Measurements from ENCODE around the gene ASPHD1. TPM values are rescaled to one million over a fixed set of nuclear protein-coding genes. Genes with fewer than 3 reads are reported as not detected.

ASPHD1 gene
- total RNA-seq, 2 donors from 2014 or later, result 4.7 to 8.2 TPM

DNA sequence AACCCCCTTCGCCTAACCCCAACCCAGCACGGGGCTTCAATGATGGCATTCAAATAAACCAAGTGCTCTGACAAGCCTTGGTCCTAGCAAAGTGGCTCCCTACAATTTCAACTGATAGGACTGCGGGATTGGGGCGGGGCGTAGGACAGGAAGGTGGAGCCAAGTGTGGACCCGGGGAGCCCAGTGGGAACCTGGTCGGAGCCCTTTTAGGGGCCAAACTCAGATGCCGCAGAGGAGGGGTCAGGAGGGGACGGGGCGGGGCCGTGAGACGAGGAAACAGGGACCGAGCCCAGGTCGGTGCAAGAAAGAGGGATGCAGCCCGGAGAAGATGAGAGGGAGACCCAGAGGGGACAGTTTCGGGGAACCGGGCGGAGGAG, 24.1 kb upstream of the ASPHD1 start:
- Histone ChIP-seq H3K27me3 (no peaks in the 10 kb centered on the region), H3K4me3 (no peak overlapping the region), H3K27ac (no peak overlapping the region), H3K36me3 (replicated peaks in 1 of 2; ENCODE audit: insufficient read depth in 1 of 2, low read depth in 2 of 2) (no peaks in the 10 kb centered on the region), H3K9me3 (no peaks in the 10 kb centered on the region), H3K4me1 (peaks cover 4% of the 10 kb centered on the region)
- TF ChIP-seq CTCF (IDR thresholded peaks at IDR 0.05), result no peak
- no peak for TF ChIP-seq POLR2A (IDR thresholded peaks at IDR 0.05)
- no peak for DNase-seq
- intact Hi-C loops (cut with DNase I), result no loop called here
- WGBS, 2 donors, result 49 to 80% methylated on average over 18 of the region's 18 CpGs
- no peak for ATAC-seq

GRCh38 chr16:29876594-29877249, 23.6 kb upstream of the ASPHD1 start:
- no peak for DNase-seq
- Histone ChIP-seq H3K27ac (no peak overlapping the region), H3K36me3 (replicated peaks in 1 of 2; ENCODE audit: insufficient read depth in 1 of 2, low read depth in 2 of 2) (no peaks in the 10 kb centered on the region), H3K9me3 (no peaks in the 10 kb centered on the region), H3K4me1 (peaks cover 5% of the 10 kb centered on the region), H3K4me3 (no peak overlapping the region), H3K27me3 (no peaks in the 10 kb centered on the region)
- intact Hi-C loops (cut with DNase I), result no loop called here
- TF ChIP-seq CTCF (IDR thresholded peaks at IDR 0.05) (no peak), POLR2A (IDR thresholded peaks at IDR 0.05) (no peak)
- 46 to 55% methylated on average over 20 to 44 of the region's 45 CpGs for WGBS, 2 donors
- no peak for ATAC-seq

GRCh38 chr16:29877266-29877961, 22.9 kb upstream of the ASPHD1 start:
- peaks cover 5% of the 10 kb centered on the region for H3K4me1 ChIP-seq
- no peaks in the 10 kb centered on the region for H3K27me3 ChIP-seq
- no peak overlapping the region for H3K27ac ChIP-seq
- WGBS, 2 donors, result 42 to 43% methylated on average over 16 to 18 of the region's 28 CpGs
- DNase-seq, result peak in 1 of 4 donors; percentile 37
- no peak for TF ChIP-seq POLR2A (IDR thresholded peaks at IDR 0.05)
- H3K4me3 ChIP-seq, result no peak overlapping the region
- H3K9me3 ChIP-seq, result no peaks in the 10 kb centered on the region
- ATAC-seq, result no peak
- no peaks in the 10 kb centered on the region for H3K36me3 ChIP-seq (replicated peaks in 1 of 2; ENCODE audit: insufficient read depth in 1 of 2, low read depth in 2 of 2)
- intact Hi-C loops (cut with DNase I), result no loop called here

GRCh38 chr16:29878172-29878571, 22.1 kb upstream of the ASPHD1 start:
- Histone ChIP-seq H3K4me1 (peaks cover 5% of the 10 kb centered on the region), H3K36me3 (replicated peaks in 1 of 2; ENCODE audit: insufficient read depth in 1 of 2, low read depth in 2 of 2) (no peaks in the 10 kb centered on the region), H3K27ac (no peak overlapping the region), H3K4me3 (no peak overlapping the region), H3K9me3 (no peaks in the 10 kb centered on the region), H3K27me3 (no peaks in the 10 kb centered on the region)
- intact Hi-C loops (cut with DNase I), result no loop called here
- DNase-seq (no peak), ATAC-seq (no peak)
- TF ChIP-seq CTCF (IDR thresholded peaks at IDR 0.05) (no peak), POLR2A (IDR thresholded peaks at IDR 0.05) (no peak)
- WGBS, 2 donors, result 94 to 99% methylated on average over 7 to 14 of the region's 14 CpGs

- intact Hi-C loops (cut with DNase I), result no loop called here
- no peak for DNase-seq
- ATAC-seq, result no peak
- Histone ChIP-seq H3K4me3 (no peak overlapping the region), H3K9me3 (no peaks in the 10 kb centered on the region), H3K27me3 (no peaks in the 10 kb centered on the region), H3K27ac (no peak overlapping the region), H3K4me1 (peaks cover 5% of the 10 kb centered on the region), H3K36me3 (replicated peaks in 1 of 2; ENCODE audit: insufficient read depth in 1 of 2, low read depth in 2 of 2) (no peaks in the 10 kb centered on the region)
- 46 to 55% methylated on average over 2 to 3 of the region's 3 CpGs for WGBS, 2 donors
- TF ChIP-seq CTCF (IDR thresholded peaks at IDR 0.05), result no peak
- TF ChIP-seq POLR2A (IDR thresholded peaks at IDR 0.05), result no peak
Observed at GRCh38 chr16:29881050-29881449, 19.2 kb upstream of the ASPHD1 start.
